Mucosa of gallbladder (tissue), 1 donor: ENCODE data around the gene LTBR. TPM values are rescaled to one million over a fixed set of nuclear protein-coding genes. Genes with fewer than 3 reads are reported as not detected.
"Not testable (repeated sequence)": the region's sequence is repeated elsewhere in the genome, so short reads cannot be mapped to it uniquely, and the experiment has no call there.

Experiments
- DNase-seq: peaks from one replicate; pipeline ENCODE4 v3.0.0-alpha.2; 2020; ENCODE audit warnings: low spot score
- total RNA-seq: library from RNA; stranded (reverse); gene quantifications from one replicate; pipeline ENCODE4 v1.2.1, GENCODE V29; 2021
- donor health status: DM: no; HTN: no; CAD: no.

Gene LTBR
- 180 TPM for total RNA-seq

DNA sequence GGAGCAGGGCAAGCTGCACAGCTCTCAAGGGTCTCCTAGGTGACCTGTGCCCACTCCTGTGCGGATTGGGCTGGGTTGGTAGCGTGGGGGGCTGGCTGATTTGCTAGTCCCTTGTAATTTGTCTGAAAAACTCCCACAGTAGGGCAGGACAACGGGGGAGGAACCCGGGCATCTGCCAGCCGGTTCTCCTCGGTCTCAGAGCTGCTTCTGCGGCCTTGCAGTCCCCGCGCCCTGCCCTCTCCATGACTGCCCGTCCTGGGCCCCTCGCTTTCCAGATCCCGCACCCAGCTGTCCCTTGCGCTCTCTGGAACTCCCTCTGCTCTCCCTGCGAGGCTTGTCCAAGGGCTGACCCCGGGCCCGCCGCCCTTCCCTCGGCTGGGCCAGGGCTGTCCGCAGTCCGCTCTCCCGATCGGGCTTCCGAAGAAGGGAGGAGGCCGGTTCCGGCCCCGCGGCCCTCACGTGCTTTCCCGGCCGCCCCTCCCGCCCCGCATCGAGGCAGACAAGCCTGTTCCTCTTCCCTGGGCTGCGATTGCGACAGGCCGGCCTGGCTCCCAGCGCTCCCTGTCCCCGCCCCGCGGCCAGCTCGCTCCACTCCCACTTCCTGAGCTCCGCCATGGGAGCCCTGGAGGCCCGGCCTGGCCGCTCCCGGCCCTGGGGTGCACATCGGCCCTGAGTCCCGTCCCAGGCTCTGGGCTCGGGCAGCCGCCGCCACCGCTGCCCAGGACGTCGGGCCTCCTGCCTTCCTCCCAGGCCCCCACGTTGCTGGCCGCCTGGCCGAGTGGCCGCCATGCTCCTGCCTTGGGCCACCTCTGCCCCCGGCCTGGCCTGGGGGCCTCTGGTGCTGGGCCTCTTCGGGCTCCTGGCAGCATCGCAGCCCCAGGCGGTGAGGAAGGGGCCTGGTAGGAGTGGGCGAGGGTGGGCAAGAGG is at the start of gene LTBR:
TSS of gene LTBR (plus strand) at position 591 of the 927 bp plus-strand sequence. CDS start at position 788, 197 bp downstream.
- peak; percentile 95 for DNase-seq

DNA sequence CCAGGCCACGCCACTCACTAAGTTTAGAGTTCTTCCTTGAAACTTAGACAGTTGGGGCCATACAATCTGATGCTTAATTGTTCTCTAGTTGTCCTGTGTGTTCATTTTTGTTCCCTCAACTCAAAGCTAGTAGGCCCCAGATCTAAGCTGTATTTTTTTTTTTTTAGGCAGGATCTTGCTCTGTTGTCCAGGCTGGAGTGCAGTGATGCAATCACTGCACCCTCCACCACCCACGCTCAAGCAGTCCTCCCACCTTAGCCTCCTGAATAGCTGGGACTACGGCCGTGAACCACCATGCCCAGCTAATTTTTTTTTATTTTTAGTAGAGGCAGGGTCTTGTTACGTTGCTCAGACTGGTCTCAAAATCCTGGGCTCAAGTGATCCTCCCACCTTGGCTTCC is 49.6 kb upstream of the LTBR start:
- no peak for DNase-seq

DNA sequence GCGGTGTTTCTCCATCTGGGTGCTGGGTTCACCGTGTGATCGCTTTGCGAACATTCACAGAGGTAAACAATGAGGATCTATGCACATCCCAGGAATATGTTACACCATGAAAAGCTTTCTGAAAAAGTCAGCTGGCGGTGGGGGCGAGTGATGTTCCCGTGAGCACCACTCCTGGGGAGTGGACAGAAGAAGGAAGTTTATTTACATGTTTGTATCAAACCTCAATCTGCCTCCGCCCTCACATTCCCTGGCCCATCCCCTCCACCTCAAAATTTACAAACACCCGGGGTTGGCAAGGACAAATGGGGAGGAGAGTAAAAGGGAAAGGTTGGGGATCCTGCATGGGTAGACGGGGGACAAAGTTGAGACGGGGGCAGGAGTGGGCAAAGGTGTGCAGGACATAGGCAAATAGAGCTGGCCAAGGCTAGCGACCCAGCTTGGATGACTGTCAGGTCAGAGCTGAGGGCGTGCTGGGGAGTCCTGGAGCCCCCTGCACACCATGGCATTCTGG is 49.0 kb upstream of the LTBR start:
- DNase-seq, result no peak

DNA sequence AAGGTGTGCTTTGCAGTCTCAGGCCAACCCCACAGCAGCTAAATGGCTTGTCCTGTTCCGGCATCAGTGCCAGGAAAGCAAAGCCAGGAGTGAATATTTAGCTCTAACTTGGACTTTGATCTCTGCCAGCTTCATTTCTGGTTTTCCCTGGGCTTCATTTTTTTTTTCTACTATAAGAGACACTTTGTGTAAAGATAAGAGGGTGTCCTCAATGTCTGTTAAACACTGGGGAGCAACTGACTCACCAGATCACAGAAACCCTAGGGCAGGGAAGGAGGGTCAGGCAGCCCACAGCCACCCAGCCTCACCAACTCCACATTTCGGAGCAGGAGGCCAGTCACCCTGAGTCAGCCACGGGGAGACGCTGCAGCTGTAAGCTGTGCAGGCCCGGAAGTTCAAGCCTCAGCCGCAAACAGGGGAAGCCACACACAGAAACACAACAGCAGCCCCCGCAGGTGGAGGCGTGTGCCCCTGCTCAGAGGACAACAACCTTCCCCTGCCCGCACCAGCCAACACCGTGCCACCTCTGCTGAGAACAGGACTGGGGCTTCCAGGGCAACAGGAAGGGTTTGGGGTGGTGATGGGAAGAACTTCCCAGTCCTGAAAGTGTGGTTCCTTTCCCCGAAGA is 48.4 kb upstream of the LTBR start:
- peak; percentile 79 for DNase-seq

DNA sequence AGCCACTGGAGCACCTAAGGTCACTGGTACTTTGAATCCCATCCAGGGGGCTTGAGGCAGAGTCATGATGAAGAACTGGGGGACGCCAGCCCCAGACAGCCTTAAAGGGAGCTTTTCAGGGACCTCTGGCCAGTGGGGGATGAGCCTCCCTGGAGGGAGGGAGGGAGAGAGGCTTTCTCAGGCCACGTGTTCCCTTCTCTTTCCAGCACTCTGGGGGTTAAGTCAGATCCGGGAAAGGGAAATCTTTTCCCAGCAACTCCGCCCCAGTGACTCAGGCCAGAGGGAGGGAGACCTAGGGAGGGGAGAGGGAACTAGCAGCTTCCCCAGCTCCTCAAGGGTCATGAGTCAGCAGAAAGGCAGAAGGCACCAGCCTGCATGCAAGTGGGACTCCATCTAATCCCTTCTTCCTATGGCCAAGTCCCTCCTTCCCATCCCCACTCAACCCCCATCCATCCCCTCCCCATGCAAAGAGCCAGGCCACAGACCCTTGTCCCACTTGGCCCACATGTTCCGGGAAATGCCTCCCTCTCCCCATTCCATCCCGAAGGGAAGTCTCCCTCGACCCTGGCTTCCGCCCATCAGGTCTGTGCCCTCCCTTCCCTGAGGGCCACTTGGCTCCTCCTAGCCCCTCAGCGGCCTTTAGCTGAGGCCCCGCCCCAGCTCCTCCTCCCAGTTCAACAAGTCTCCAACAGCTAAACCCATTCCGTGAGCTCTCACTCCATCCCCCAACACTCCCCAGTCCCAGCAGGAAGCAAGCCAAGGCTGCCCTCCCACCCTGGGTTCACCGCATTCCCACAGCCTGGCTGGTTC is 47.7 kb upstream of the LTBR start:
- DNase-seq, result peak; percentile 90

DNA sequence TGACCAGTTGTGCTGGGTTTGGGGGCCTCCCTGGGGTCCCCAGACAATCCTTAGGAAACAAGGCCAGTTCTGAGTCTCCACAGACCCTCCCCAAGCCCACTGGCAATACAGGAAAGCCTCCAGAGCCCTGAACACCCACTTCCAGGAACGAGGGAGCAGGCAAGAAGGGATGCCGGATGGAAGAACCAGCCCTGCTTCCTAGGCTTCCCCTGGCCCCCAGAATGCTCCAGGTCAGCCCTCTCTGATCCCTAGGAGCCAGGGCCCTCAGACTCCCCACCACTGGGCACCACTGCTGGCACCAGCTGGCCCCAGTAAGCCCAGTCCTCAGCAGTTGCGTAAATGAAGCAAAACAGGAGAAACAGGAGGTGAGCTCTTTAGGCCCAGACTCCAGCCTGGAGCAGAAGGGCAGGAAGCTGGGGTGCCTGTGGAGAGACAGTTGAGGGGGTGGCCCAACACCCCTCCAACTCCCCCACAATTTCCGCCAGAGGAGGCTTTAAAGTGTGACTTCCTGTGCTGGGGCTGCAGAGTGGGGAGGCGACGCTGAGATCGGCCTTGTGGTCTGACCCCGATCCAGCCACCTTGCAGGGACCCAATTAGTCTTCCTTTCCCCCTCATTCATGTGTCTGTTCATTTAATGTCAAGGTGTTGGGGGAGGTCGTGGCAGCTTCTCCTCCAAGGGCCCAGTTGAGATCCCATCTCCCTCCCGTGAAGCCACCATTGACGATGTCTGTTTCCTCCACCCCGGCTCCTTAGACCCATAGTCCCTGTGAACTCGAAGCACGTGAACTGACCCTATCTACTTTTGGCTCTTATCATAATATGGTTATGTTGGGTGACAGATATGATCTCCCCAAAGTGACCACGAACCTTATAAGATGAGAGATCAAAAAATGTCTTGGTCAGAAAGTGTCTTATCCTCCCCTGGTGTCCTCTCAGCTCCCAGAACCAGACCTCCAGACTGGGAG is 46.8 kb upstream of the LTBR start:
- DNase-seq, result no peak

DNA sequence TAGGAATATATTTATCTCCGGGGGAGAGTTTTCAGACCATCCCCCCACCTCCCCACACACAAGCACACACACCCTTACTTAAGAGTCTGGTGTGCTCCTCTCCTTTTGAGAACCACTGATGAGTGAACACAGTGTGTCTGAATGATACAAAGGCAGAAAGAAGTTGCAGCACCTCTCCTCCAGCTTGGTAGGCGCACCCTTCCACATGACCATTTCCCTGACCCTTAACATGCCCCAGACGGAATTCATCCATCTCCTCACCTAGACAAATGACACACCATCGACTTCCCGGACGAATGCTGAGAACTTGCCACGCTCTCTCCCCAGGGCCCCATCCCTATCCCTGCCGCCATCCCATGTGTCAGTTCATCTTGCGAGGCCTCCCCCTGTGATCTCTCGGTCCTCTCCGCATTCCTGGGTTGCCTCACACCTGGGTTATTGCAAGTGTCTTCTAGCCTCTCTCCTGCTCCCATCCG is 46.0 kb upstream of the LTBR start:
- no peak for DNase-seq

DNA sequence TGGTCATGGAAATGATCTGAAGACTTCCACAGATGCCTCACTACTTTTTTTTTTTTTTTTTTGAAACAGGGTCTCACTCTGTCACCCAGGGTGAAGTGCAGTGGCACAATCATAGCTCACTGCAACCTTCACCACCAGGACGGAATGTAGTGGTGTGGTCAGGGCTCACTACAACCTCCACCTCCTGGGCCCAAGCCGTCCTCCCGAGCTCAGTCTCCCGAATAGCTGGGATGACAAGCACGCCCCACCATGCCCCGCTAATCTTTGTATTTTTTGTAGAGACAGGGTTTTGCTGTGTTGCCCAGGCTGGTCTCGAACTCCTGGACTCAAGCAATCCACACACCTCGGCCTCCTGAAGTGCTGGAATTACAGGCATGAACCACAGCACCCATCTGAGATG is 45.4 kb upstream of the LTBR start:
- not testable (repeated sequence) for DNase-seq

DNA sequence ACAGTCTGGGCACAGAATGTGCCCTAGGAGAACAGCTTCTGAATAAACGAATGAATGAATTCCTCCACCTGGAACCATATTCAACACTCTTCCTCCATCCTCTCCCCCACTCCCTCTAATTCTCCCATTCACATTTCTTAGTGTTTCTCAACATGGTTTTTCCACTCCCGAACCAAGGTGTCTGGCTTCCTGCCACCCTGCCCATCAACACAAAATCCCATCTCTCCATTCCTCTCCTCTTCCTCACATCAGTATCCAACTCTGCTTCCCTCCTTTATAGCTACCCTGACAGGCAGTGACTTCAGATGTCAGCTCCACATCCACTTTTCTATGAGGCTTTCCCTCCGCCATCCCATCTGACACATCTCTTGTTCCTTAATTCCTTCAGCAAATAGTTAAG is 45.0 kb upstream of the LTBR start:
- DNase-seq, result no peak

DNA sequence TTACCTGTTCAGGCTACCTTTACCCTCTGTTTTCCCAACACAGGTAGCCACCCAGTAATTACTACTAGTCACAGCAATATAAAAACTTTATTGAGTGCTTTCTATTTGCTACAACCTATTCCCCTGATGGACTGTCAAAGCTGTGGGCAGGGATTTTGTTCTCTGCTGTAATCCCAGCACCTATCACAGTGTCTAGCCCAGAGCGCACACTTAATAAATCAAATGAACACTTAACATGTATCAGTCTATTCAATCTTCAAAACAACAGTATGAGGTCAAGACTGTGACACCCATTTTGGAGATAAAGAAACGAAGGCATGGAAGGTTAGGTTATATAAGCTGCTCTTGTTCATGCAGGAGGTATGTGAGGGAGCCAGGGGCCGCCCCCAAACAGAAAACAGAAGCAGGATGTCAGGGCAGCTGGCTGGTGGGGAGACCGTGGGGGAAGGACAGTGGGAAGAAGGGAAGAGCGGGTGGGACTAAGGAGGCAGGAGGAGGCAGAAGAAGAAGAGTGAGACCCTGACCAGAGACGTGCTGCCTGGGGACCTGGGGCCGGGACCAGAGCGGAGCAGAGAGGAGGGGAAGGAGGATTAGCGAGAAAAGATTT is 43.8 kb upstream of the LTBR start:
- peak; percentile 55 for DNase-seq

DNA sequence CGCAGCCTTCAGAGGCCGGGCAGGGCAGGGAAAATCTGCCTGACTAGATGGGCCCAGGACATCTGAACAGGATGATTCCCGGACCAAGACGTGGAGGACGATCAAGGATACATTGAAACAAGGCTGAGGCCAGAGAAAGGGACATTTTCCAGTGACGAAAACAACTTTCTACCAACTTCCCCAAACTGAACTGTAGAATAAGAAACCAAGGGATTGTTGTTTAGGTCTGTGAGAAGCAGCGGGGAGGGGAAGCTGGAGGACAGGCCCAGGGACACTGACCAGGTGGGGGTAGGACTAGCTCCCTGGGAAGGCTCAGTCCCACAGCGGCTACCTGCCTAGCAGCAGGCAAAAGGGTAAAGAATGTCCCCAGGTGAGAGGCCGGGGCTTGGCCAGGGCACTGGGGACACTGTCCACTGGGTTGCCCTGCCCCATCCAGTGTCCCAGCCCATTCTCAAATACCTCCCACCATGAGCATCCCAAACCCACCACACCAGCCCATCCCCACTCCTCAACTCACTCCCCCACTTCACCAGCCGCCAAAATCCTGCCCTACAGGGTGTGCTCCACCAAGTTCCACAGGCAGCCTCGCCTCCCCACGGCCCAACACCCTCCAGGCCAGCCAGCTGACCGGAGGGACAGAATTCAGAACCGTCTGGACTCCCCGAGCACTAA is 43.1 kb upstream of the LTBR start:
- no peak for DNase-seq

DNA sequence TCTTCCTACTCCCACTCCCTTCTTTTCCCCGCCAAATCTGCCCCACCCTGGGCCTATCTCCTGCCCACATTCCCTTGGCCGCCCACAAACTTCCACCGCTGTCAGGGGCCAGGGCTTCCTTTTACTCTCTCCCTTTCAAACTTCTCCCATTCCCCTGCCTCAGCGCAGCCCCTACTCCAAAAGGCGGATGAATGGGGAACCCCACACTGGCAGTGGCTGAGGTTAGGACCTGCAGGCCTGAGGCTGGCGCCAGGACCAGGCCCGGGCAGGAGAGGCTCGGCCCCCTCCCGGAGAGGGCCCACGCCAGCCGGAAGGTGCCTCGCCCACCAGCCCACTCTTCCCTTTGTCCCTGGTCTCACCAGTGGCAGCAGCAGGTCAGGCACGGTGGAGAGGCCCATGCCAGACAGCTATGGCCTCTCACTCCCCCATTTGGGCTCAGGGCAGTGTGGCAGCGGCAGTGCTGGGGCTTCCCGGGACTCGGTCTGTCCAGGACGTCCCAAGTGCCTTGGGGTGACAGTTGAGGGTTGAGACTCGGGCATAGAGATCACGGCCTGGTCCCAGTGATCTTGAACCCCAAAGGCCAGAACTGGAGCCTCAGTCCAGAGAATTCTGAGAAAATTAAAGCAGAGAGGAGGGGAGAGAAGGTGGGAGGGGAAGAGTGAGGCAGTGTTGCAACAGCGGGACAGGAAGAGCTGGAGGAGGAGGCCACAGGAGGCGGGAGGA is 42.4 kb upstream of the LTBR start, which contains the start of gene TNFRSF1A:
TSS of gene TNFRSF1A (minus strand) at position 660 of the 723 bp plus-strand sequence. CDS start at position 398, 262 bp downstream.
- DNase-seq, result peak; percentile 69

DNA sequence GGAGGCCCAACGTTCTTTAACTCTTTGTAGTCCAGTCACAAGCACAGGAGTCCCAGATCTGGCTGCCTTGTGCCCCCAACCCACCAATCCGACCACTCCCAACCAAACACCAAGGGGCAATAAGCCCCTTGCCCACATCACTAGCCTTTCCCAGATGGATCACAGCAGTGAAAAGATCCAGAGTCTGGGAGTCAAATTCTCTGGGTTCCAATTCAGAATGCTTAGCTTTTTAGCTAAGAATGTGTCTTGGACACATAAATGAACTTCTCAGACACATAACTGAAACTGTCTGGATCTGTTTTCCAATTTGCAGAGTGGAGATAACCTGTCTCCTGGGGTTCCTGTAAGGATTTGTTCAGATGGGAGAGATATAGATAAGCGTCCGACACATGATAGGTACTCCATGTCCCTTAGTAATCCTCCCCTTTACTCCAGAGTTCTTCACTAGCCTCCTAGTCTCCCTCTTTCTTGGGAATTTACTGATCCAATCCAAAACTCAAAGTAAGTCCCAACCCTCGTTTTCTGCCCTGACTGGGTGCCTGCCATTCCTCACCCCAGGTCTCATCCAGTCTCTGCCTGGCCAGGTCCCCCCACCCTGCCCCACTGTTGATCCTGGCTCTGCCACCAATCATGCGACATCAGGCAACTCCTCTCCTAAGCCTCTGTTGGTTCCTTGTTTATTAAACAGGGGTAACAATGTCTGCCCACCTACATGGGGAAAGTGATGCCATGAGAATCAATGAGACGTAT is 41.6 kb upstream of the LTBR start:
- DNase-seq, result no peak

DNA sequence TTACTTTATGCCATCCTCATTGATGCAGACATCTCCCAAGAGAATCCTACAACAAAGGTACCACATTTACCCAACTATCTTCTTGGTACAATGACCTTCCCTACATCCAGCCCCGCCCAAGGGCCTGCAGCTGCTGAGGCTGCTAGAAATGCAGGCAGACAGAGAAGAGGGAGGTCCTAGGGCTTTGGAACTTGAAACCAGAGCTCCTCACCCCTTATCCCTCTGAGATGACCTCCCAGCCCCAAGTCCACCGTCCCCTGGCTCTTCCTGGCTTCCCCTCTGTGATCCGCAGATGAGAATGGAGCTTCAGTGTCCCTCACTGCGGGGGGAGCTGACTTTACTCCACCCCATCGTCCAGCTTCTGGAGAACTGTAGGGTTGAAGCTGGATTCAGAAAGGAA is 40.4 kb upstream of the LTBR start:
- DNase-seq, result no peak

DNA sequence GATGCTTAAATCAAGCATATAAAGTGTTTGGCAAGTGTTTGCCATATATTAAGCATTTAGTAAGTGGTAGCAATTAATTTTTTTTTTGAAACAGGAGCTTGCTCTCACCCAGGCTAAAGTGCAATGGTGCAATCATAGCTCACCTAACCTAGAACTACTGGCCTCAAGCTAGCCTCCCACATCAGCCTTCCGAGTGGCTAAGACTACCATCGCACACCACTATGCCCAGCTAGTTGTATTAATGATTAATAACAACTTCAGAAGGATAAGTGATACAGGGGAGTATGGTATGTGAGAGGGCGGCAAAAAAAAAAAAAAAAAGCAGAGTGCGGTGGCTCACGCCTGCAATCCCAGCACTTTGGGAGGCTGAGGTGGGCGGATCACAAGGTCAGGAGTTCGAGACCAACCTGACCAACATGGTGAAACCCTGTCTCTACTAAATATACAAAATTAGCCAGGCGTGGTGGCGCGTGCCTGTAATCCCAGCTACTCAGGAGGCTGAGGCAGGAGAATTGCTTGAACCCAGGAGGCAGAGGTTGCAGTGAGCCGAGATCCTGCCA is 39.8 kb upstream of the LTBR start:
- DNase-seq, result not testable (repeated sequence)

DNA sequence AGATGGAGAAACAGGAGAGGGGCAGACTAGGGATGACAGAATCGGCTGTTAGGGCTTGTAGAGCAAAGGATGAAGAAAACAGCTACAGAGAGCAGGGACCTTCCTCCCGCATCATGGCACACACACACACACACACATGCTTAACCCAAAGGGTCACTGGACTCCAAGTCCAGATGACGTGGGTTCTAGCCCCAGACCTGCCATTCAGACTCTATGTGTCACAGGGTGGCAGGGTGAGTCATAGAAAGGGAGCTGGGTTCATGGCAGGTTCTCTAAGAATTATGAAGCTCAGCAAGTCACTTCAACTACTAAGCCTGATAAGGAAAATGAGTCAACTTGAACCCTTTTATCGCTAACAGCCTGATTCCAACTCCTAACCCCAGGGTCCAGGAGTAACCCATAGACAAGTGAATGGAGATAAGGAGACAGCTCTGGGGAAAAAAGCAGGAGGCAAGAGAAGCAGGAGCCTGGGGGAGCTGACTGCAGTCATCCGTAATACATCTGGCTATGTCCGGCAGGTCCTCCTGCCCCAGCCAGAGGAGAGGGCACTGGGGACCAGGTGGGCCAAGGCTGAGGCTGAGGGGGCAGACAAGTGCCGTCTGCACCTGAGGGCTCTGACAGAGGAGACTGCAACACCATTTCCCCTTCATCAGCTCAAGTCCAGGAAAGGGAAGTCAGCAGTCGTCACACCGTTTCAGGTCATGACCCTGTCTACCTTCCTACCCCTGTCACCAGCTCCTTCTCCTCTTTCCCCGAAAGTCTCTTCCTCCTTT is 38.5 kb upstream of the LTBR start:
- peak; percentile 65 for DNase-seq

DNA sequence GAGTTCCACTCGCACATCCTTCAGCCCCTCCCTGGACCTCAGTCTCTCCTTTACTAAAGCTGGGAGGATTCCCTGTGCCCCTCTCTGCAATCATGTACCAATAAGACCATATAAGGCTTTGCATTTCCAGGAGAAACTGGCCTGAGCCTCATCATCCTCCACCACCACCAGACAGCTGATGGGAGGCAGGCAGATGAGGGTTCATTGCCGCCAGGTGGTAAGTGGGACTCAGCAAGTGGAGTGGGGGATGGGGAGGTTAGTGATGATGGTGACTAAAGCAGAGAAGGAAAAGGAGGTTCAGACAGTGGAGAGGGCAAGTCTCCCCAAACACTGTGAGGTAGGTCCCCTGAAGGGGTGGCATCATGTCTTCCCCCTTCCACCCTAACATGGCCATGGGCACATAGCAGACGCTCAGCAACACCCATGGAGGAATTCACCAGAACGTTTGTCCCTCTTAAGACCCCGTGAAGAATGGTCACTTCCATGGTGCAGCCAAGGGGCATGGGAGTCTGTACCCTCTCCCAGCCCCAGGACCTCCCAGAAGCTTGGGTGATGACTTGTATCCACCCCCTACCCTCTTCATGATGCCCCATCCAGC is 37.6 kb upstream of the LTBR start:
- no peak for DNase-seq
